ENCODE data around the gene DBNDD1.
"Not testable (repeated sequence)": the region's sequence is repeated elsewhere in the genome, so short reads cannot be mapped to it uniquely, and the experiment has no call there.

Gene DBNDD1

DNA sequence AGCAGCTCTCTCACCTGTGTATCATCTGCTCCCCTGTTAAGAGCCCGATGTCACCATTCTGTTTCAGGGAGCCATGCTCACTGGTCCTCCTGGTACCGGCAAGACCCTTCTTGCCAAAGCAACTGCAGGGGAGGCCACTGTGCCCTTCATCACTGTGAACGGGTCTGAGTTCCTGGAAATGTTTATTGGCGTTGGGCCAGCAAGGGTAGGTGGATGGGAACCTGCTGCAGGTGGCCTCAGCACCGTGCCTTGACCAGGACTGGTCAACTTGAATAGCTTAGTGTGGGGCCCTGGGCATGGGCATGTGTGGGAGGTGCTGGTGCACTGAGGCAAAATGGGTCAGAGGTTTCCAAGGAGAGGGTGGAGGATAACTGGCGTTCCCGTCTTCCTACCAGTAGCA, 28.5 kb downstream of the DBNDD1 start:
- DNase-seq (ENCODE audit: low read depth, low spot score): no peak

DNA sequence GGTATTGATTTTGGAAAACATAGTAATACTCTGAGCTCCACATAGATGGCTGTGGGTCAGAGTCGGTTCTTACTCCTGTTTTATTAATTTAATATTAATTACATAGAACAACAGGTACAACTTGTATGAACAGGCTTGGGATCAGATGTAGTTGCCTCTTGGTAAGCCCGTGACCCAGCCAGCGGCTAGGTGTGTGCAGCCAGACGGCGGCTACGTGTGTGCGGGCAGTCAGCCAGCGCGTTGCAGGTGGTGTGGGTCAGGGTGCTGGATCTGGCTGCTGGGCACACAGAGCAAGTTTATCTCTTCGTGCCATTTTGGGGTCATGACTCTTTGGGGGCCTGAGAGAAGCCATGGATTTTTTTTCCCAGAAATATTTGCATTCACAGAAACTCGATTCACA, 30.3 kb downstream of the DBNDD1 start:
- DNase-seq (ENCODE audit: low read depth, low spot score): no peak

- DNase-seq (ENCODE audit: low read depth, low spot score): no peak
Observed at GRCh38 chr16:89987169-89987568, 32.1 kb downstream of the DBNDD1 start.

- DNase-seq (ENCODE audit: low read depth, low spot score): no peak
Observed at GRCh38 chr16:89986600-89986999, 32.7 kb downstream of the DBNDD1 start.

GRCh38 chr16:89985219-89985618, 34.0 kb downstream of the DBNDD1 start:
- DNase-seq (ENCODE audit: low read depth, low spot score): no peak

- no peak for DNase-seq (ENCODE audit: low read depth, low spot score)
Observed at GRCh38 chr16:89984216-89984615, 35.0 kb downstream of the DBNDD1 start.

GRCh38 chr16:89983536-89983935, 35.7 kb downstream of the DBNDD1 start:
- no peak for DNase-seq (ENCODE audit: low read depth, low spot score)

DNA sequence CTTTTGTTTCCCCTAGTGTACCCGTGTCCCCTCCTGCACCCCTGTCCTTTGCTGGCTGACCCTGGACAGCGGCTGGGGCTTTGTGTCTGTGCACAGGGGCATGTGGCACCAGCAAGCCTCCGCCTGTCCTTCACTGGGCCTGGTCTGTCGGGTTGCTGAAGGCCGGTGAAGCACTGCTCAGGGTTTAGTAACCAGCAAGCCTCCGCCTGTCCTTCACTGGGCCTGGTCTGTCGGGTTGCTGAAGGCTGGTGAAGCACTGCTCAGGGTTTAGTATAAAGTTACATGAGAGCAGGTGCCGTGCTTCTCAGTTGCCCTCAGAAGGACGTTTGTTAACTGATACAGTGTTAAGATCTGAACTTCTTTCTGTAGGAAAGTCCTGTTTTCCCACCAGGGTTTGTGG, 36.9 kb downstream of the DBNDD1 start:
- DNase-seq (ENCODE audit: low read depth, low spot score): no peak

DNA sequence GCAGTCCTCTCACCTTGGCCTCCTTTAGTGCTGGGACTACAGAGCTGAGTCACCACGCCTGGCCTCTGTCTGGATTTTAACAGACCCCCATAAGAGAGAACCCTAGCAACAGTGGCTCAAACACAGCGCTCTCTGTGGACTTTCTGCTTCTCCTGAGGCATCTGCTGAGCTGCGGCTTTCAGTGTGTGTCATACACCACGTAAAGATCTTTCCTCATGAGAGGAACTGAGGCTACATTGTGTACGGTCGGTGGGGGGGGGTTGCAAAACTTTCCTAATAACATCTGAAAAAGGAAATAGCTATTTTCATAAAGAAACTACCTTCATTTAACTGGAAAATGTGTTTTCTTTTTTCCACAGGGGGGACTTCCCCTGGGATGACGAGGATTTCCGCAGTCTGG, 37.8 kb downstream of the DBNDD1 start:
- DNase-seq (ENCODE audit: low read depth, low spot score): no peak

DNA sequence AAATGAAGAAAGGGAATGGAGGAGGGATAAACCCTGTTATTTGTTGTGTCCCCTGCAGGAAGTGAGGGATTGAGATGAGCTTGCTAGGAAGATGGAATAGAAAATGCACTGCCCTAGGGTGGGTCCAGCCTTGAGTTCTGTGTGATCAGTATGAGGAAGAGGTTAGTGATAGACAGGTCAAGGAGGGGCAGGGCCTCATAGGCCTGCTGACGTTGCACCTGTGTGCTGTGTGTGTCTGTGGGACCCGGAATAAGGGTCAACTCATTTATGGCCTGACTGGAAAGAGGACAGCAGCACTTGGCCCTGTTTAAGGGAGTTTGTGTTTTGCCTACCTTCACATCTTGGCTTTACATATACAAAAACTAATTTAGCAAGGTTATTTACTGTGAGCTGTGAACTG, 44.4 kb downstream of the DBNDD1 start:
- DNase-seq (ENCODE audit: low read depth, low spot score): no peak

- no peak for DNase-seq (ENCODE audit: low read depth, low spot score)
Observed at GRCh38 chr16:89973654-89974335, 45.5 kb downstream of the DBNDD1 start.

DNA sequence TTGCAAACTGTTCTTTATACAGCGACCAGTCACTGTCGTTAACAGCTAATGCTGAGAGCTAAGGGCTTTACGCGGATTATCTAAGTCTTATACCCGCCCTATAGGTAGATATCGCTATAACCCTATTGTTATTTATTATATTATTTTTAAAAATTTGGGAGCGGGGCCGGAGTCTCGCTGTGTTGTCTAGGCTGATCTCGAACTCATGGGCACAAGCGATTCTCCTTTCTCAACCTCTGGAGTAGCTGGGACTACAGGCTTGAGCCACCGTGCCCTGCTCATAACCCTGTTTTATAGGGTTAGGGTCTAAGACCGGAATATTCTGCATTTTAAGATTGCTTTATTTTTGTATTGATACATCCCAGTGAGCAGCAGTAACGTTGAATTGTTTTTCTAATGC, 46.0 kb downstream of the DBNDD1 start:
- no peak for DNase-seq (ENCODE audit: low read depth, low spot score)

- DNase-seq (ENCODE audit: low read depth, low spot score): peak; percentile 33
Observed at GRCh38 chr16:89972244-89973234, 46.7 kb downstream of the DBNDD1 start.

- DNase-seq (ENCODE audit: low read depth, low spot score): no peak
Observed at GRCh38 chr16:89971495-89972243, 47.6 kb downstream of the DBNDD1 start.

GRCh38 chr16:89969741-89970410, 49.4 kb downstream of the DBNDD1 start:
- no peak for DNase-seq (ENCODE audit: low read depth, low spot score)

- not testable (repeated sequence) for DNase-seq (ENCODE audit: low read depth, low spot score)
Observed at GRCh38 chr16:89968074-89968473, 51.2 kb downstream of the DBNDD1 start.

- DNase-seq (ENCODE audit: low read depth, low spot score): not testable (repeated sequence)
Observed at GRCh38 chr16:89967436-89967835, 51.8 kb downstream of the DBNDD1 start.

- no peak for DNase-seq (ENCODE audit: low read depth, low spot score)
Observed at GRCh38 chr16:89966756-89967155, 52.5 kb downstream of the DBNDD1 start.

- no peak for DNase-seq (ENCODE audit: low read depth, low spot score)
Observed at GRCh38 chr16:89965447-89966225, 53.6 kb downstream of the DBNDD1 start.

- no peak for DNase-seq (ENCODE audit: low read depth, low spot score)
Observed at GRCh38 chr16:89964201-89964600, 55.1 kb downstream of the DBNDD1 start.

Measured in iPS DF 19.7 (cell line).